Transverse colon (tissue), 4 donors: ENCODE results near the gene PLCB1. TPM values are rescaled to one million over a fixed set of nuclear protein-coding genes. Genes with fewer than 3 reads are reported as not detected.

Experiments
- DNase-seq: peaks from one replicate; pipeline ENCODE4 v3.0.0-alpha.2; 2019
- H3K27ac ChIP-seq, 4 donors: fragments of 200-600 bp; sonication (generic); 2 replicates each; pipeline ENCODE4 v1.5.1; 2016 to 2018; ENCODE audit warnings: inconsistent platforms in 4 of 4
- H3K27me3 ChIP-seq: fragments of 200-600 bp; sonication (generic); 2 replicates; pipeline ENCODE4 v1.5.1; 2017; ENCODE audit warnings: inconsistent platforms
- H3K36me3 ChIP-seq, 4 donors: fragments of 200-600 bp; sonication (generic); 2 replicates each; pipeline ENCODE4 v1.5.1; 2017 to 2019; ENCODE audit warnings: inconsistent platforms in 4 of 4
- H3K4me1 ChIP-seq, 4 donors: fragments of 200-600 bp; sonication (generic); 2 replicates each; pipeline ENCODE4 v1.5.1; 2017 to 2020; ENCODE audit warnings: inconsistent platforms in 4 of 4
- H3K4me3 ChIP-seq, 4 donors: fragments of 200-600 bp; sonication (generic); 1 replicate in 1 of 4; 2 replicates in 3 of 4; pipeline versions ENCODE4 v1.5.1 to v1.6.1; 2017 to 2019; ENCODE audit warnings: inconsistent platforms in 4 of 4
- H3K9me3 ChIP-seq, 2 donors: fragments of 200-600 bp; sonication (generic); 2 replicates each; pipeline ENCODE4 v1.5.1; 2017 to 2019; ENCODE audit warnings: inconsistent platforms in 2 of 2
- EP300 ChIP-seq: sonication (generic); formaldehyde crosslinking; IDR thresholded peaks from one replicate; pipeline ENCODE4 v1.6.1; 2017; ENCODE audit warnings: antibody characterized with exemption, low read depth
- POLR2A ChIP-seq: fragments of 450-650 bp; IDR thresholded peaks from one replicate; pipeline ENCODE4 v1.6.1; 2016; ENCODE audit warnings: antibody characterized with exemption, mild to moderate bottlenecking, moderate library complexity
- POLR2AphosphoS5 ChIP-seq, 3 donors: sonication (generic); formaldehyde crosslinking; IDR thresholded peaks; one replicate each; pipeline ENCODE4 v1.6.1; 2016; ENCODE audit warnings: antibody characterized with exemption in 3 of 3
- WGBS, 2 donors: methylation state at CpG; one replicate each; pipeline ENCODE4 v1.1.5; 2018; ENCODE audit warnings: low coverage in 1 of 2; 5-methylcytosine and 5-hydroxymethylcytosine counted together
- in situ Hi-C, 4 donors: fragments of 200-750 bp; cut with MboI; loops; one replicate each; pipeline versions ENCODE4 v1.15.0 to v1.15.1; 2017; ENCODE audit warnings: low sequenced_read_pairs in 3 of 4, low pct_ligation_motif_present in 1 of 4, low pct_unique_long_range_greater_than_20kb in 1 of 4
- intact Hi-C: fragments of 100-400 bp; cut with DNase I; formaldehyde crosslinking; loops from one replicate; pipeline ENCODE4 v1.15.1; 2023; ENCODE audit warnings: low total_unique reads
- total RNA-seq, 4 donors: library from RNA; depleted of rRNA; stranded (reverse); fragments of >200 nt; gene quantifications; one replicate each; pipeline ENCODE4 v1.1.0, GENCODE V29; 2016
- TF ChIP-seq, protein P1 (sequence below), 5 experiments: fragments of 200-600 bp in 3 of 5; fragments of 450-650 bp in 2 of 5; sonication (generic) in 3 of 5; IDR thresholded peaks; 1 replicate in 2 of 5; 2 replicates in 3 of 5; pipeline ENCODE4 v1.5.1; 2016 to 2017; ENCODE audit warnings: antibody characterized with exemption in 5 of 5, inconsistent platforms in 3 of 5, mild to moderate bottlenecking in 2 of 5, moderate library complexity in 1 of 5

PLCB1 gene
- total RNA-seq, 4 donors from 2014 or later = 13.1 to 18.6 (median 15.8) TPM

DNA sequence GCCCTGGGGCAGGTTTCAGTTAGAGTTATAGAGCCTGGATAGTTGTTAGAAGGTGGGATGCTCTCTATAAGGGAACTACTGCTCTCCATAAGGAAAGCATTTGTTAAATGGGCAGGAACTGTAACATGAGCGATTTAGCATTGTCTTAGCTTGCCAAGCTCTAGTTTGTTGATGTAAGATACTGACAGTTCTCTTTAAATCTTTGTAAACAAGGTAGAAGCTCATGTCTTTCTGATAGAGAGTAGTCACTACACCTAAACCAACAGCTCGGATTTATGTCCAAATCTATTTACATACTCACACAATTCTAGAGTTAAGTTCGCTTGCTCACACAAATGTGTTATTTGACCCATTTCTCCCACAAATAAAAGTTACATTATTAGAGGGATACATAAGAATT lies 87.3 kb downstream of the PLCB1 start:
- 53 to 84% methylated on average over 2 to 3 of the region's 3 CpGs for WGBS, 2 donors
- H3K9me3 ChIP-seq = no peaks in the 10 kb centered on the region
- no peak overlapping the region for H3K4me3 ChIP-seq
- no peak for DNase-seq
- no peak overlapping the region for H3K27ac ChIP-seq
- intact Hi-C loops (no loop called here), in situ Hi-C loops (no loop called here)
- H3K36me3 ChIP-seq = no peaks in the 10 kb centered on the region
- H3K27me3 ChIP-seq = no peaks in the 10 kb centered on the region
- TF ChIP-seq EP300 (no peak), POLR2A (no peak), POLR2AphosphoS5 (IDR thresholded peaks at IDR 0.05) (no peak)
- TF ChIP-seq, protein P1, sequence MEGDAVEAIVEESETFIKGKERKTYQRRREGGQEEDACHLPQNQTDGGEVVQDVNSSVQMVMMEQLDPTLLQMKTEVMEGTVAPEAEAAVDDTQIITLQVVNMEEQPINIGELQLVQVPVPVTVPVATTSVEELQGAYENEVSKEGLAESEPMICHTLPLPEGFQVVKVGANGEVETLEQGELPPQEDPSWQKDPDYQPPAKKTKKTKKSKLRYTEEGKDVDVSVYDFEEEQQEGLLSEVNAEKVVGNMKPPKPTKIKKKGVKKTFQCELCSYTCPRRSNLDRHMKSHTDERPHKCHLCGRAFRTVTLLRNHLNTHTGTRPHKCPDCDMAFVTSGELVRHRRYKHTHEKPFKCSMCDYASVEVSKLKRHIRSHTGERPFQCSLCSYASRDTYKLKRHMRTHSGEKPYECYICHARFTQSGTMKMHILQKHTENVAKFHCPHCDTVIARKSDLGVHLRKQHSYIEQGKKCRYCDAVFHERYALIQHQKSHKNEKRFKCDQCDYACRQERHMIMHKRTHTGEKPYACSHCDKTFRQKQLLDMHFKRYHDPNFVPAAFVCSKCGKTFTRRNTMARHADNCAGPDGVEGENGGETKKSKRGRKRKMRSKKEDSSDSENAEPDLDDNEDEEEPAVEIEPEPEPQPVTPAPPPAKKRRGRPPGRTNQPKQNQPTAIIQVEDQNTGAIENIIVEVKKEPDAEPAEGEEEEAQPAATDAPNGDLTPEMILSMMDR (IDR thresholded peaks at IDR 0.05) = no peak
- peaks cover 0 to 31% (median 11%) of the 10 kb centered on the region in 4 donors for H3K4me1 ChIP-seq

DNA sequence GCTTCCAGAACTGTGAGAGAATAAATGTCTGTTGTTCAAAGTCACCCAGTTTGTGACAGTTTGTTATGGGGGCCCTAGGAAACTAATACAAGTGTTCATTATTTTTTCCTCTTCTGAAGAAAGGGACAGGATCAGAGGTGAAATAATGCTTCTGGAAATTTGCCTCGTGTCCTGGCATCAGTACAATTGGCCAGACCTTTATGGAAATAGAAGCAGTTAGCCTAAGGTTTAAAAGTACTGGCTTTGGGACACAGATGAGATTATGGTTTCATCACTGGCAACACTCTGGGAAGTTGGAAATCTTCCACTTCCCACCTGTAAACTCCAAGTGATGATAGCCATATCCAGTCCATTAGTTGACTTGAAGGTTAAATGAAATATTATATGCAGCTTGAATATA lies 88.7 kb downstream of the PLCB1 start:
- no peak for DNase-seq
- Histone ChIP-seq H3K4me1 (peaks cover 0 to 20% (median 6%) of the 10 kb centered on the region in 4 donors), H3K36me3 (no peaks in the 10 kb centered on the region), H3K4me3 (no peak overlapping the region), H3K9me3 (no peaks in the 10 kb centered on the region), H3K27me3 (no peaks in the 10 kb centered on the region), H3K27ac (peak overlapping the region in 1 of 4 donors; percentile 1)
- 52% methylated on average over 1 of the region's 1 CpG; no CpG with 5 or more reads in 1 of the 2 donors for WGBS, 2 donors
- in situ Hi-C loops (no loop called here), intact Hi-C loops (no loop called here)
- TF ChIP-seq POLR2AphosphoS5 (IDR thresholded peaks at IDR 0.05) = no peak
- TF ChIP-seq EP300 = no peak
- TF ChIP-seq, protein P1 (IDR thresholded peaks at IDR 0.05) = no peak
- TF ChIP-seq POLR2A = no peak

DNA sequence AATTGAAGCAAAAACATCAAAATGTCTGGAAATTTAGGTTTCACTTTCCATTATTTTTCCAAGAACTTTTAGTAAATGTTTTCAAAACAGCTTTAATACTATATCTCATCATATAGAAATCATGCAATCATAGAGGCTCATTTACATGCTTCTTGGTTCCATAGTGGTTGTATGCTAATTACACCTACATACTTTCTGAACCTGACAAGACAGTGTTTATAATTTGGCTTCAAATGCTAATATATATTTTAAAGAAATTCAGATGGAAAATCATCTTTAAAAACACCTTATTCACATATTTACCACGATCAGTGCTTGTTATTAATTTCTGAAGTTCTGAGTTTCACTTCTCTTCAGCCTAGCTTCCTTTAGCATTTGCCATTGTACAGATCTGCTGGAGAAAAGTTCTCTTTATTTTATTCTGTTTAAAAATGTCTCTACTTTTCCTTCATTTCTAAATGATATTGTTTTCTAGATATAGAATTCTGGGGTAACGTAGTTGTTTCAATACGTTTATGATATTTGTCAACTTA lies 89.9 kb downstream of the PLCB1 start:
- WGBS, 2 donors = 79 to 84% methylated on average over 3 of the region's 3 CpGs
- intact Hi-C loops (no loop called here), in situ Hi-C loops (no loop called here)
- no peak for TF ChIP-seq POLR2AphosphoS5 (IDR thresholded peaks at IDR 0.05)
- TF ChIP-seq, protein P1 (IDR thresholded peaks at IDR 0.05) = no peak
- no peak for TF ChIP-seq POLR2A
- no peak for TF ChIP-seq EP300
- Histone ChIP-seq H3K4me1 (peaks cover 0 to 14% (median 6%) of the 10 kb centered on the region in 4 donors), H3K4me3 (no peak overlapping the region), H3K27me3 (no peaks in the 10 kb centered on the region), H3K9me3 (no peaks in the 10 kb centered on the region), H3K27ac (no peak overlapping the region), H3K36me3 (no peaks in the 10 kb centered on the region)
- no peak for DNase-seq

DNA sequence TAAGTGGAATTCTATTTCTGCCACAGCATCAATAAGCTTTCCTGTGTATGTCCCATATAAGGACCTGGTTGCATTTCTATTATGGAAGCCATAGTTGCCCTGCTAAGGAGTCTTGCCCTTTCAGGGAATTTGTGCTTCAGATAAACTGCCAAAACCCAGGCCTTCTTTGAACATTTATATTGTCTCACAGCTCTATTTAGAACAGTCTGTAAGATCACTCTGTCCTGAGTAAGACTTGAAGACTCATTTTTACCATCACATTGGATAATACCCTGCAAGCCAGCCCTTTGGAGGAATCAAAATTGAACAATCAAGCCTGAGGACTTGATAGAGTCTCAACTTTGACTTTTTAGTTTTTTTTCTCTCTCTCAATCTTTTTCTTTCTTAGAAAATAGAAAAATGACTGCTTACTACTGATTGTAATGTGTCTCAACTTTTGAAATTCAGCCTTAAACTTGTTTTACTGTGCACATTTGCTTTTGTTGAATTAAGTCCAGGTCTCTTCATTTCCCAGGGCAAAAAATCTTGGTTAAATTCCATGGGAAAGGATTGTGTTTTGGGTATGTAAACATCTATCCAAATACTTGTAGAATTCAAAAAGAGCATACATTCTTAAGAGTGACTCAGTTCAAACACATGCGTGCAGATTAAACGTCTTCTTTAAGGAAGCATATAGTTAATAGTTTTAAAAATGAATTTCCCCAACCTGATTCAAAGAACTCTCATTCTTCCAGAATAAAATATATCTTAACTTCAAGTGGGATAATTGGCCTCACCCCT lies 91.2 kb downstream of the PLCB1 start:
- 72 to 100% methylated on average over 2 of the region's 2 CpGs for WGBS, 2 donors
- no peaks in the 10 kb centered on the region for H3K36me3 ChIP-seq
- H3K27me3 ChIP-seq = no peaks in the 10 kb centered on the region
- intact Hi-C loops = no loop called here
- TF ChIP-seq EP300 = no peak
- TF ChIP-seq, protein P1 (IDR thresholded peaks at IDR 0.05) = no peak
- no peaks in the 10 kb centered on the region for H3K9me3 ChIP-seq
- in situ Hi-C loops = no loop called here
- DNase-seq = no peak
- no peak overlapping the region for H3K4me3 ChIP-seq
- H3K27ac ChIP-seq = peak overlapping the region in 3 of 4 donors; percentile 27 to 63 (median 40)
- peaks cover 0 to 14% (median 6%) of the 10 kb centered on the region in 4 donors for H3K4me1 ChIP-seq
